Natural killer cell (primary cell): Measurements from ENCODE around the gene CNOT3. TPM values are rescaled to one million over a fixed set of nuclear protein-coding genes. Genes with fewer than 3 reads are reported as not detected.

Experiments
- ATAC-seq, 3 donors: fragments of 150-1000 bp in 2 of 3; fragments of 200-7000 bp in 1 of 3; cut with Tn5 transposase; 1 replicate in 1 of 3; 2 replicates in 2 of 3; pipeline ENCODE4 v1.10.0; 2021; ENCODE audit warnings: mild to moderate bottlenecking in 2 of 3, moderate library complexity in 2 of 3
- DNase-seq, 2 donors: peaks; one replicate each; pipeline versions ENCODE4 v3.0.0 to v3.0.0-alpha.2; 2013 to 2021; ENCODE audit warnings: mixed read lengths in 1 of 2
- H3K27ac ChIP-seq: one replicate; pipeline ENCODE4 v1.5.1; 2013; ENCODE audit warnings: mild to moderate bottlenecking, low read length
- H3K27me3 ChIP-seq: one replicate; pipeline ENCODE4 v1.6.1; 2013; ENCODE audit warnings: low read length; ENCODE audit not compliant: control insufficient read depth, insufficient read depth
- H3K36me3 ChIP-seq: one replicate; pipeline ENCODE4 v1.6.1; 2013; ENCODE audit warnings: low read length; ENCODE audit not compliant: control insufficient read depth, insufficient read depth
- H3K4me1 ChIP-seq: one replicate; pipeline ENCODE4 v1.6.1; 2013; ENCODE audit warnings: low read length; ENCODE audit not compliant: control insufficient read depth, insufficient read depth
- H3K4me3 ChIP-seq: one replicate; pipeline ENCODE4 v1.5.1; 2013; ENCODE audit warnings: low read length
- H3K9me3 ChIP-seq: one replicate; pipeline ENCODE4 v1.6.1; 2013; ENCODE audit warnings: low read length; ENCODE audit not compliant: control insufficient read depth, insufficient read depth
- H3K27ac Mint-ChIP-seq, 2 donors: one replicate each; pipeline ENCODE4 v1.8.0; 2022; ENCODE audit warnings: mild to moderate bottlenecking in 2 of 2, mixed read lengths in 2 of 2, moderate library complexity in 1 of 2
- H3K27me3 Mint-ChIP-seq, 2 donors: one replicate each; pipeline ENCODE4 v1.8.0; 2022; ENCODE audit warnings: low read depth in 2 of 2, mixed read lengths in 2 of 2
- H3K36me3 Mint-ChIP-seq: one replicate; pipeline ENCODE4 v1.8.0; 2022; ENCODE audit warnings: mixed read lengths
- H3K4me1 Mint-ChIP-seq, 2 donors: one replicate each; pipeline ENCODE4 v1.8.0; 2022; ENCODE audit warnings: mixed read lengths in 2 of 2
- H3K4me3 Mint-ChIP-seq: one replicate; pipeline ENCODE4 v1.8.0; 2022; ENCODE audit warnings: mild to moderate bottlenecking, moderate library complexity, mixed read lengths
- H3K9me3 Mint-ChIP-seq, 2 donors: one replicate each; pipeline ENCODE4 v1.8.0; 2022; ENCODE audit warnings: mixed read lengths in 2 of 2
- CTCF ChIP-seq: fragments of 200-600 bp; IDR thresholded peaks from one replicate; pipeline ENCODE4 v1.8.0; 2022; ENCODE audit warnings: antibody characterized with exemption
- WGBS: methylation state at CpG from one replicate; pipeline ENCODE4 v1.1.7; 2013; ENCODE audit warnings: missing lambda C conversion rate; ENCODE audit not compliant: insufficient coverage; 5-methylcytosine and 5-hydroxymethylcytosine counted together
- intact Hi-C: fragments of 100-400 bp; cut with micrococcal nuclease; formaldehyde crosslinking; loops from one replicate; pipeline ENCODE4 v1.14.2; 2022
- total RNA-seq, 4 donors: library from RNA; stranded (reverse); fragments of 120-200 nt in 1 of 4; gene quantifications; one replicate each; pipeline versions ENCODE4 v1.2.3 to v1.2.4, GENCODE V29; 2013 to 2022

Gene CNOT3
- total RNA-seq, 3 donors from 2014 or later (not counting 1 experiment from before 2014, with no cell fraction given), result 46.3 to 73.9 (median 51.7) TPM

GRCh38 chr19:54159352-54160181 is 22.0 kb downstream of the CNOT3 start, which contains the start of gene LENG1:
Gene LENG1 (minus strand): TSS chr19:54159721. CDS start chr19:54159695, 26 bp downstream.
- DNase-seq (peak; percentile 97 to 100), ATAC-seq (peak; percentile 82 to 94 (median 86))
- H3K27ac ChIP-seq, result peak within 1 kb of the TSS; percentile 86
- Mint-ChIP-seq H3K4me3 (peak within 1 kb of the TSS; percentile 100), H3K27ac (peak within 1 kb of the TSS; percentile 99 to 100), H3K27me3 (no peaks in the 10 kb centered on the region), H3K36me3 (no peaks in the 10 kb centered on the region), H3K9me3 (no peaks in the 10 kb centered on the region), H3K4me1 (peaks cover 54 to 65% of the 10 kb centered on the region in 2 donors)
- peak within 1 kb of the TSS; percentile 71 for H3K4me3 ChIP-seq
- intact Hi-C loops, result loop anchor here (1.0 kb wide), 2 partner anchors 22 to 44 kb away; partner anchors contain the start of genes CNOT3, PRPF31 and TFPT
- WGBS, result 0% methylated on average over 72 of the region's 72 CpGs
- H3K9me3 ChIP-seq, result no peaks in the 10 kb centered on the region
- H3K27me3 ChIP-seq, result no peaks in the 10 kb centered on the region
- H3K4me1 ChIP-seq, result peaks cover 58% of the 10 kb centered on the region
- peaks cover 32% of the 10 kb centered on the region for H3K36me3 ChIP-seq
- peak; percentile 17 for TF ChIP-seq CTCF

- peak overlapping the region; percentile 100 for H3K4me3 Mint-ChIP-seq
- no peaks in the 10 kb centered on the region for H3K27me3 ChIP-seq
- peaks cover 61 to 70% of the 10 kb centered on the region in 2 donors for H3K4me1 Mint-ChIP-seq
- H3K27ac Mint-ChIP-seq, result peak overlapping the region; percentile 99 to 100
- H3K27me3 Mint-ChIP-seq, result no peaks in the 10 kb centered on the region
- TF ChIP-seq CTCF, result no peak
- peak overlapping the region; percentile 86 for H3K27ac ChIP-seq
- H3K36me3 ChIP-seq, result peaks cover 25% of the 10 kb centered on the region
- H3K9me3 ChIP-seq, result no peaks in the 10 kb centered on the region
- intact Hi-C loops, result no loop called here
- no peak for ATAC-seq
- no peak for DNase-seq
- WGBS, result 7% methylated on average over 28 of the region's 28 CpGs
- peak overlapping the region; percentile 41 for H3K4me3 ChIP-seq
- no peaks in the 10 kb centered on the region for H3K36me3 Mint-ChIP-seq
- H3K9me3 Mint-ChIP-seq, result no peaks in the 10 kb centered on the region
- H3K4me1 ChIP-seq, result peaks cover 62% of the 10 kb centered on the region
These were observed 22.7 kb downstream of the CNOT3 start for GRCh38 chr19:54160182-54160811.

GRCh38 chr19:54160854-54161253 is 23.3 kb downstream of the CNOT3 start:
- H3K9me3 Mint-ChIP-seq, result no peaks in the 10 kb centered on the region
- Histone ChIP-seq H3K36me3 (peaks cover 19% of the 10 kb centered on the region), H3K9me3 (no peaks in the 10 kb centered on the region), H3K4me1 (peaks cover 62% of the 10 kb centered on the region), H3K27me3 (no peaks in the 10 kb centered on the region), H3K4me3 (no peak overlapping the region), H3K27ac (no peak overlapping the region)
- no peaks in the 10 kb centered on the region for H3K36me3 Mint-ChIP-seq
- peaks cover 61 to 76% of the 10 kb centered on the region in 2 donors for H3K4me1 Mint-ChIP-seq
- H3K4me3 Mint-ChIP-seq, result peak overlapping the region; percentile 100
- H3K27me3 Mint-ChIP-seq, result no peaks in the 10 kb centered on the region
- ATAC-seq (no peak), DNase-seq (no peak)
- no peak for TF ChIP-seq CTCF
- 77% methylated on average over 13 of the region's 13 CpGs for WGBS
- H3K27ac Mint-ChIP-seq, result peak overlapping the region; percentile 99 to 100
- intact Hi-C loops, result no loop called here
